Erythroblast (primary cell): ENCODE data around the gene GPRIN3.

Experiments used
- DNase-seq, 2 experiments: peaks; one replicate each; lab custom pipeline; 2025; lab: John Stamatoyannopoulos, UW
- GATA1 ChIP-seq: IDR thresholded peaks from 2 replicates; pipeline ENCODE4 v1.6.1; 2011; ENCODE audit warnings: low read depth, mild to moderate bottlenecking, control low read depth, low read length, moderate library complexity
- POLR2A ChIP-seq: IDR thresholded peaks from 2 replicates; pipeline ENCODE4 v1.6.1; 2011; ENCODE audit warnings: mild to moderate bottlenecking, low read length

GPRIN3 gene

GRCh38 chr4:89307446-89308160 lies at the start of gene GPRIN3:
Gene GPRIN3, minus strand, starts transcription at chr4:89307800. Its CDS starts 57,690 bp downstream, at chr4:89250110.
- TF ChIP-seq GATA1, result no peak
- no peak for TF ChIP-seq POLR2A
- peak; percentile 36 to 38 for DNase-seq

GRCh38 chr4:89357340-89357739 lies 49.7 kb upstream of the GPRIN3 start:
- TF ChIP-seq GATA1 (no peak), POLR2A (no peak)
- no peak for DNase-seq

- no peak for DNase-seq
- TF ChIP-seq POLR2A, result no peak
- no peak for TF ChIP-seq GATA1
These were observed 48.5 kb upstream of the GPRIN3 start for GRCh38 chr4:89356086-89356485.

- DNase-seq, result peak in 1 of 2 experiments; percentile 3
- TF ChIP-seq GATA1, result no peak
- no peak for TF ChIP-seq POLR2A
These were observed 45.9 kb upstream of the GPRIN3 start for GRCh38 chr4:89353514-89353913.

- no peak for DNase-seq
- no peak for TF ChIP-seq POLR2A
- TF ChIP-seq GATA1, result no peak
These were observed 44.9 kb upstream of the GPRIN3 start for GRCh38 chr4:89352541-89352940.

GRCh38 chr4:89351201-89351600 lies 43.6 kb upstream of the GPRIN3 start:
- no peak for DNase-seq
- TF ChIP-seq GATA1 (no peak), POLR2A (no peak)

- TF ChIP-seq GATA1, result no peak
- TF ChIP-seq POLR2A, result no peak
- DNase-seq, result no peak
These were observed 39.9 kb upstream of the GPRIN3 start for GRCh38 chr4:89347363-89348025.

- no peak for TF ChIP-seq GATA1
- no peak for TF ChIP-seq POLR2A
- DNase-seq, result no peak
These were observed 37.0 kb upstream of the GPRIN3 start for GRCh38 chr4:89344571-89344970.

GRCh38 chr4:89338206-89338605 lies 30.6 kb upstream of the GPRIN3 start:
- DNase-seq, result no peak
- TF ChIP-seq POLR2A (no peak), GATA1 (no peak)

GRCh38 chr4:89337681-89338080 lies 30.1 kb upstream of the GPRIN3 start:
- TF ChIP-seq GATA1, result no peak
- TF ChIP-seq POLR2A, result no peak
- no peak for DNase-seq

- no peak for TF ChIP-seq GATA1
- no peak for TF ChIP-seq POLR2A
- DNase-seq, result no peak
These were observed 29.3 kb upstream of the GPRIN3 start for GRCh38 chr4:89336818-89337420.

- TF ChIP-seq GATA1, result no peak
- TF ChIP-seq POLR2A, result no peak
These were observed 27.2 kb upstream of the GPRIN3 start for GRCh38 chr4:89334830-89335229.

GRCh38 chr4:89334311-89334710 lies 26.7 kb upstream of the GPRIN3 start:
- DNase-seq, result no peak
- no peak for TF ChIP-seq POLR2A
- TF ChIP-seq GATA1, result no peak

More at GRCh38 chr4:89334830-89335229, 27.2 kb upstream of the GPRIN3 start:
- no peak for DNase-seq
